CD4-positive, alpha-beta T cell treated with Interleukin-6 at 100 ng/mL for 8 hours (primary cell): ENCODE measurements around the gene TPSD1.
"Not testable (repeated sequence)": the region's sequence is repeated elsewhere in the genome, so short reads cannot be mapped to it uniquely, and the experiment has no call there.

Experiments
- DNase-seq: peaks from one replicate; pipeline ENCODE4 v3.0.0-alpha.2; 2020; ENCODE audit warnings: mixed read lengths, low spot score

TPSD1 gene

GRCh38 chr16:1282324-1282973, 26.6 kb downstream of the TPSD1 start:
- DNase-seq, result no peak

- DNase-seq, result no peak
These were observed 27.4 kb downstream of the TPSD1 start for GRCh38 chr16:1283296-1283695.

GRCh38 chr16:1283996-1284616, 28.2 kb downstream of the TPSD1 start:
- DNase-seq, result no peak

GRCh38 chr16:1285669-1286512, 30.0 kb downstream of the TPSD1 start:
- DNase-seq, result no peak

GRCh38 chr16:1286513-1287094, 30.7 kb downstream of the TPSD1 start:
- no peak for DNase-seq

GRCh38 chr16:1287982-1288670, 32.3 kb downstream of the TPSD1 start:
- no peak for DNase-seq

- no peak for DNase-seq
These were observed 33.1 kb downstream of the TPSD1 start for GRCh38 chr16:1288813-1289476.

- DNase-seq, result no peak
These were observed 33.6 kb downstream of the TPSD1 start for GRCh38 chr16:1289477-1289866.

- no peak for DNase-seq
These were observed 34.2 kb downstream of the TPSD1 start for GRCh38 chr16:1290063-1290501.

GRCh38 chr16:1290860-1291575, 35.1 kb downstream of the TPSD1 start:
- no peak for DNase-seq

GRCh38 chr16:1291576-1291974, 35.7 kb downstream of the TPSD1 start:
- no peak for DNase-seq

- not testable (repeated sequence) for DNase-seq
These were observed 36.3 kb downstream of the TPSD1 start for GRCh38 chr16:1292208-1292607.

- not testable (repeated sequence) for DNase-seq
These were observed 36.9 kb downstream of the TPSD1 start for GRCh38 chr16:1292808-1293207.

- no peak for DNase-seq
These were observed 38.2 kb downstream of the TPSD1 start for GRCh38 chr16:1293921-1294656.

GRCh38 chr16:1295465-1295864, 39.6 kb downstream of the TPSD1 start:
- DNase-seq, result no peak

GRCh38 chr16:1296688-1297017, 40.8 kb downstream of the TPSD1 start:
- DNase-seq, result not testable (repeated sequence)

- no peak for DNase-seq
These were observed 41.3 kb downstream of the TPSD1 start for GRCh38 chr16:1297018-1297696.

GRCh38 chr16:1298406-1298805, 42.5 kb downstream of the TPSD1 start:
- DNase-seq, result no peak

GRCh38 chr16:1299012-1299867, 43.4 kb downstream of the TPSD1 start:
- DNase-seq, result no peak
